Stimulated activated CD4-positive, alpha-beta T cell treated with anti-CD3 and anti-CD28 coated beads, Interleukin-2, amount 100 ng/mL, for 24 hours (primary cell): ENCODE data around the gene CABP4.

ENCODE experiments used
- DNase-seq, 2 donors: peaks; one replicate each; pipeline ENCODE4 v3.0.0-alpha.2; 2020

Gene CABP4

DNA sequence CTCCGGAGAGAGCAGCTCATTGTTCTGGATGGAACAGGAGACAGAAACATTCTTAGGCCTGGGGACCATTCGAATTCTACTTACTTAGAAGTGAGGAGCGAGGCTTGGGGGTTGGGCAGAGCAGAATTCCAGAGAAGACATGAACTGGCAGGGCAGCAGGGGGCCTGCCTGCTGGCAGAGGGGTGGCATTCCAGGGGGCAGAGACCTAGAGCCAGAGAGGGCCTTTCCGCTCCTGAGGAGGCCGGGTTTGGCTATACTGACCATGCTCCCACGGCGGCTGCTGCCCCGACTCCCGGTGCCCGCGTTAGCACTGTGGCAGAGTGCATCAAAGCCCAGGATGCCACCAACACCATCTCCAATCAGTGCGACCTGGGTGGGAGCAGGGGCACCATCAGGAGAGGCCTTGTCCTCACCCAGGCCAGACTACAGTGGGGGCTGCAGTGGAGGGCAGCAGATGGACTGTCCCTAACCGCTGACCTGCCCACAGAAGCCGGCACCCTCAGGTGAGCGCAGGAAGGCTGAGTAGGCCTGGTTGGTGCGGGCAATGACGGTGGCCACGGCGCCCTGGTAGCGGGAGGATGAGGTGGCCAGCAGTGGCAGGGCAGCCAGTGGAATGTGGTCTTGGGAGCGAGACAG, 42.6 kb downstream of the CABP4 start:
- no peak for DNase-seq

DNA sequence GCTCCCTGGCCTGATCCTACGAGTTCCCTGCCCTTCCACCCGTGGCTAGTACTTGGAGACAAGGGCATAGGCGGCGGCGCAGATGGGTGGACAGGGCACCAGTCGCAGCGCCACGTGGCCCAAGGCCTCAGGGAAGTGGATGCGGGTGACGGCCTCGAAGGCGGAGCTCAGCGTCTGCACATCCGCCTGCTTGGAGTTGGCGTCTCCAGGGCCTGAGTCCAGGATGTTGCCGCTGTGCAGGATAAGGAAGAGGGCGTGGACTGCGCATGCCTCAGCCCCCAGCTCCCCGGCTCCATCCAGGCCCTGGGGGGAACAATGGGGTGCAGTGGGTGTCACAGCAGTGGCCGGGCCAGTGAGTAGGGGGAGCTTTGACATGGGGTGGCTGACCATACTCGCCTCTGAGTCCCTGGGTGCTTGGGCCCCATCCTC, 43.4 kb downstream of the CABP4 start:
- DNase-seq, result no peak

DNA sequence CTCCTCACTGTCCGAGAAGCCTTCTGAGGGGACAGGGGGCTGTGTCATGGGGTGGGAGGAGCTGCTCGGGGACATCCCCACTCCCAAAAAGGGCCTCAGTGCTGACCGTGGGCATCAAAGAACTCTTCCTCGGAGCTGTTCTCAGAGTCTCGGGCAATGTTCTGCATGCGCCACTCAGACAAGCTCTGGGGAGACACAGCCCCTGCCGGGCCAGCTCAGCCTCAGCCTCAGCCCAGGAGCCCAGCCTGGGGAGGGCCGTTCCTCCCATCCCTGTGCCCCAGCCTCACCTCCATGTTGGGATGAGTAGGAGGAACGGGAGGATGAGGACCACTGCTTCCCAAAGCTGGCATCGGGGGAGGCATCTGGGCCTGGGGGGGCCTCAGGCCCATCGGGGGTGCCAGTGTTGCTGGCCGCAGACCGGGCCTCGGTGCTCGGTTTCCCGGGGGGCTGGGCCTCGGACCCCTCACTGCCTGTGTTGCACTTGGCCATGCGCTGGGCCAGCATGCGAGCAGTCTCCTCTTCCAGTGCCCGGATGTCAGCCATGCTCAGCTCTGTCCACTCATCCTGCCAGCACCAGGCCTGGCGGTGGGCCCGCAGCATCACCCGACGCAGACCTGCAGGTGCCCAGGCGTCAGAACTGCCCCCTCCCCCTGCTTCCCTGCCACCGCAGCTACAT, 44.8 kb downstream of the CABP4 start:
- DNase-seq, result no peak

- DNase-seq, result no peak
These were observed 45.3 kb downstream of the CABP4 start for GRCh38 chr11:67500484-67500821.

DNA sequence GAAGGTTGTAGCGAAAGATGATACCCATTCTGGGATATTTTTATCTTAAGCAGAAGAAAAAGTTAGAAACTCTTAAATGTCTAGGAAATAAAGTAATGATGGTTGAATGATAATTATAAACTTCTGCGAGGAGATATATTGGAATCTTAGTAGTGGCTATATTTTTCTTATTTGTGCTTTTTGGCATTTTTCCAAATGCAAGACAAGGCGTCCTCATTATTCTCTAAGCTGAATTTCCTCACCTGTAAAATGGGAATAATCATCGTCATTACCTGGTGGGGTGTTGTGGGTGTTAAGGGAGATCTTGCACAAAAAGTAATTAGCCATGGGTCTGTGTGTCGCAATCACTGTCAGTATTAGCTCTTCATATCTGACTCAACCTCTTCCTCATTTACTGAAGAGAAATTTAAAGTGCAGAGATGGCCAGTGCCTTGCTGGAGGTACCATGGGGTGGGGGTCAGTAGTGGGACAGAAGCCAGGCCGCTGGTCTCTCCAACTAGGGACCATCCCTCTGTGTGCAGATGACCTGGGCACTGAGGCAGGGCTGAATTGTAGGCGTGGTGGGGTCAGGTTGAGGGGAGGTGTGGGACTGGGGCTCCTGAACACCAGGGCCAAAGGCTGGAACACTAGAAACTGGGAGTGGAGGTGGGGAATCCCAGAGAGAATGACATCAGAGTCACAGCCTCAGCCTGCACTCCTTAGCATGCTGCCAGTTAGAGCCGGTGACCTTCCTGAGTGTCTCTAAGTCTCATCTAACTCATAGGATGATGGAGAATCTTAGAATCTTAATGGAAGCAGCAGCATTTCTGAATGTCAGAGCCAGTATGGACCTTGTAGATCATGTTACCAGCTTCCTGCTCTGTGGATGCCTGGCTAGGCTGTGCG, 45.9 kb downstream of the CABP4 start:
- DNase-seq, result no peak

- no peak for DNase-seq
These were observed 46.7 kb downstream of the CABP4 start for GRCh38 chr11:67501854-67502253.

DNA sequence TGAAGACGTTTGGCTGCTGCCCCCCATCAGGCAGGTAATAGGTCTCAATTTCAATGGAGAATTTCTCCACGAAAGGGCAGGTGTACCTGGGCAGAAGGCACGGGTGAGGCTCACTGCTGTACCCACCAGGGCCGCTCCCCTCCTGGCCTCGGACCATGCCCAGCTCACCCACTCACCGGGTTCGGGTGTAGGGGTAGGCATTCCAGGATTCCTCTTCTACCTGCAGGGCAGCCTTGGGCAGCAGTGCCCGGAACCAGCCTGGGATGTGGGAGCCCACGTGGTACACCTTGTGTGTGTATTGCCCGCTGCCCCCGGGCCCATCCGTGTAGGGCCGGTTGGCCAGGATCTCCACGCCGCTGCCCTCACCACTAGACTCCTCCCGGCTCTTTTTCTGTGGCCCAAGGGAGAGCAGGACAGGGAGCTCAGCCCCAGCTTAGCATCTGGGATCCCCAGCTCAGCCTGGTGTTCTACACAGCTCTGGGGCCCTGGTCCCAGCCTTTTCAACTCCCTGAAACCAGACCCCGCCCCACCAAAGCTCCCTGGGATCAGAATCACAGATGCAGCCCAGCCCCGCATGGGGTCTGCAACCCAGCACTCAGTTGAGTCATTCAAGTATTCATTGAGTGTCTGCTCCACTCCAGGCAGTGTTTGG, 47.3 kb downstream of the CABP4 start:
- DNase-seq, result no peak

GRCh38 chr11:67503119-67504004, 48.2 kb downstream of the CABP4 start:
- no peak for DNase-seq

DNA sequence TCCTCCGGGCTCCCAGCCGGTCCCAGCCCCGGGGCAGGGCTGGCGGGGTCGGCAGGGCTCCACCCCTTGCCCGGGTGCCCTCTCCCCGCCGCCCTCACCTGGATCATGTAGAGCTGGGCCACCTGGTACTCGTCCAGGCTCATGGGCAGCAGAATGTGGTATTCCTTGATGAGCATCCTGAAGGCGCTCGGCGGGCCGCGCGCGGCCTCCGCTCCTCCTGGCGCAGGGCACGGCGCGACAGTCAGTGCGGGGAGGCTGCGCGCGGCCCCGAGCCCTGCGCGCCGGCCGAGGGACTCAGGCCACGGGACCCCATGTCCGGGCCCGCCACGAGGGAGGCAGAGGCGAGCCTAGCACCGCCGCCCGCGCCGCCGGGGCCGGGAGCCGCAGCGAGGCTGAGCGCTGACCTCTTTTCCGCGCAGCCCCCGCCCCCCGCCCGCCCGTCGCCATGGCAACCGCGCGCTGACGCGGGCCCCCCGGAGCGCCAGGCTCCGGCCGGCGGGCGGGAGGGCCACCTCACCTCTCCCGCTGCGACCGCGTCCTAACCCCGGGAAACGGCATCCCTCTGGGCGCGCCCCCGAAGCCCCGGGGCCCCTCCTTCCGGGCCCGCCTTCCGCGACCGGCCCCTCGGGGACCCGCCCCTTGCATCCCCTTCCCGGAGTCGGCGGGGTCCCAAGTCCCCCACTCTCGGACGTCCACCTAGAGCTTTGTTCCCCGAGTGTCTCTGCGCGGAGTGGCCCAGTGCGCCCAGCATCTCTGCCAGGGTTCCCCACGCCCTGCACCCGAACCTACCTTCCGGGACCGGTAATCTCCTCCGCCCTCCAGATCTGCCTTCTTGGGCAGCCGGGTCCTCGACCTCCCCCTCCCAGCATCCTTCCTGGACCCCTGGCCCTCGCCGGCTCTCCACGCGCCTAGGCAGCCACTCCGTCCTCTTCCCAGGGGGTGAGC, 49.1 kb downstream of the CABP4 start:
- peak; percentile 36 to 53 for DNase-seq

GRCh38 chr11:67504950-67505581, 49.9 kb downstream of the CABP4 start, which contains the start of gene PITPNM1:
TSS of gene PITPNM1 (minus strand) at chr11:67505363. CDS start at chr11:67504180, 1,183 bp downstream.
- peak; percentile 72 to 86 for DNase-seq

DNA sequence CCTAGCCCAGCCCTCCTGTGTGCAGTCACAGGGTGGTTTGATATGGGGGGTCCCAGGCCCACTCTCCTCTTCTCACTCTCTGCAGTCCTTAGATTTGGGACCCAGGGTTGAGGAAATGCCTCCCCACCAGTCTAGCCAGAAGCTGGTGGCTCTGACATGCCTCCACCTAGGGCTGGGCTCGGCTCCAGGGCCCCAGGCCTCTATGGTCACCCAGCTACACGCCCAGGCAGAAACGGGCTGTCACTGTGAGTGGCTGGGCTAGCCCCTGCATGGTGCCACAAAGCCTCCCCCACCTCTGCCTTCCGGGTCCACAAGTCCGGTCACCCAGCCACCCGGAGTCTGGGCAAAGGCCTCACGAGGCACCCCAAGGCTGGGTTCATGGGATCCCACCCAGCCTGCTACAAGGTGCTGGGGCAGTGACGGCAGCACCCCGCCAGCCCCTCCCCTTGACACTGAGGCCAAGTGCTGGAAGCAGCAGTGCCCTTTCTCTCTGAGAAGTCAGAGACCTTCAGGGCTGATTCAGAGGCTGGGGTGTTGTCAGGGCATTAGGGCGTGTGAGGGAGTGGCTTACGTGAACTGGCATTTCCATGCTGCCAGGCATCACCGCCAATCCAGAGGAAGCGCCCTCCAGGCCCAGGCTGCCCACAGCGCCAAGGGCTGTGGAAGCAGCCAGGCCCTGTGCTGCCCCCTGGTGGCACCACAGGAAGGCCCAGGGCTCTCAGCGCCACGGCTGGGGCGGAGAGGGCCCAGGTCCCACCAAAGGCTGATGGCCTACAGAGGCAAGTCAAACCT, 50.6 kb downstream of the CABP4 start:
- peak; percentile 93 to 94 for DNase-seq

DNA sequence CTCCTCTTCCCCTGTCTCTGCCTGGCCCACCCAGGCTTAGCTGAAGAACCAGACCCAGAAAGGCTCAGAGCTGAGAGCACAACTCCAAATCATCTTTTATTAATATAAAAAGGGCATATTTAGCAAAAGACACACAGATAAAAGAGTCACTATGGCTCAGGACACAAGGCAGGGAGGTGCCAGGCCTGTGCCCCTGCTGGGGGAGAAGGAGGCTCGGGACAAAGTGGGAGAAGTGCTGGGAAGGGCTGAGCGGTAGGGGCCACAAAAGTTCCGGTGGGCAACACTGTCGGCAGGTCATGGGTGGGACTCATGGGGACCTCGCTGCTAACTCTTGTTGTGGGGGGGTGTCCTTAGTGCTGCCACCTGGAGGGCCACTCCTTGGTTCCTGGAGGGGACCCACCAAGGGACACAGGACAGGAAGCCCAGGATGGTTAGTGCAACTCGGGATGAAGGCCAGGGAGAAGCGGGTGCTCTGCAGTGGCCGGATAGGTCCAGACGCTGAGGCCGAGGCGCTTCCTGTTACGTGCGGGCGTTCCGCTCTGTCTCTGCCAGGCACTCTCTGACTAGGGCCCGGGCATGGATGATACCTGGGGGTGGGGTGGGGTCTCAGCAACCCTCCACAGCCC, 51.4 kb downstream of the CABP4 start:
- no peak for DNase-seq

DNA sequence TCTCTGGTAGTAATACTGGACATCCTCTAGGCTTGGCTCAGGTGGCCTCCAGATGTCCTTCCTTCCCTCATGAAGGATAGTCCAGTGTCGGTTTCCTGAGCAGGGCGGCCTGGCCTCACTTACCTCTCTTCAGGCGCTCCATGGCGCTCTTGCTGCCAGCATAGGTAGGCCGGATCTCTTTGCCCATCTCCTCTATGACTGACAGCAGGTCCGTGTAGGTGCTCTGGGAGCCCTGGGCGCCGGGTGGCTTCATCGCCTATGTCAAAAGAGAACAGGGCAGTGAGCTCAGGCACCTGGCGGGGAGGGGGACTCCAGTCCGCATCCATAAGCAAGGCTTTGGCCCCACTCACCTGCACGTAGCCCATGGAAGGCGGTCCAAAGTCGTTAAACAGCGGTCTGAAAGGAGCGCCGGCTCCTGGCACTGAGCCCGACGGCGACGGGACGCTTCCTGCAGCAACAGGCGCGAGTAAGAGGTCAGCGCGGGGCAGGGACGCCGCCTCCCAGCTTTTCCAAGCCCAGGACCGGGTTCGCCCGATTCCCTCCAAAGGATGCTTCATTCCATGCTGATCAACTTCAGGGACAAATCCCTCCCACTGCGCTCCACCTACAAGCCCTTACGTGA, 52.2 kb downstream of the CABP4 start:
- DNase-seq, result peak in 1 of 2 donors; percentile 42

DNA sequence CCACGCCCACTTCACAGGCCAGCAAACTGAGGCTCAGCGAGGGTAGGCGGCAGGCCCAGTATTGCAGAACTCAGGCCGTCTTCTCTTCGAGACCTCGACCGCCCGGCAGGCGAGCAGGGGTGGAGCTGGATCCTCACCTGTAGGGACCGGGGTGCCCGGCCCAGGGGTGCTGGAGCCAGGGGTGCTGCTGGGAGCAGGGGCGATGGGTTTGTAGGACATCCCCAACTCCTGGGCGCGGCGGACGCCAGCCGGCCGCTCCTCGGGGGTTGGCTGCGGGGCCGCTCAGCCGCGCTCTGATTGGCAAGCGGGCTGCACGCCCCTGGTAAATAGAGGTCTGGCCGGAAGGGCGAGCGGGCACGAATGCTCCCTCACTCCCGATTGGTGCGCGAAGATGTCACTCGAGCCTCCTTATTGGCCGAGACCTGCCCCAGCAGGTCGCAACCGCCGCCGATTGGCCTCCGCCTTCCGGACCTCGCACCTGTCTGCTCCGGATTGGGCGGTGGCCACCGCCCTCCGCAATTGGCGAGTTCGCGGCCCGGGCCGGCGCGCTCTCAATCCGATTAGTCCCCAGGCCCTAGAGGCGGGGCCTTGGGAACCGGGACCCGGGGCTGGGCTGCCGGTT, 52.8 kb downstream of the CABP4 start, which contains the start of gene CDK2AP2:
CDK2AP2 (minus strand) TSS at position 299 of the 622 bp plus-strand sequence; CDS start at position 219, 80 bp downstream.
- DNase-seq, result peak; percentile 99

- DNase-seq, result peak; percentile 99 to 100
These were observed 53.5 kb downstream of the CABP4 start for GRCh38 chr11:67508486-67509121.

DNA sequence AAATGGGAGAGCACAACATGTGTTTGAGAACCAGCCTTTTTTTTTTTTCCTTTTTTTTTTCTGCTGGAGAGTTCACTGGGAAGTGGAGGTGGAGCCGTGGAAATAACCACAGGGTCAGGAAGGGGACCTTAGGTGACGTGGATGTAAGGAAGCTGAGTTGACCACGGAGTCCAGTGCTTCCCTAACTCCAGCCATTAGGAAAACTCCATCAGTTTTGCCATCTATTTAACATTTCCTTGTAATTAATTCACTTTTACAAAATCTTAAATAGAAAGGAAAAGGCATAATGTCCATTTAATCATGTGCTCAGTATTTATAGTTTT, 54.8 kb downstream of the CABP4 start:
- no peak for DNase-seq
